Esophagus muscularis mucosa (tissue), 4 donors: Measurements from ENCODE around the gene EFL1. TPM values are rescaled to one million over a fixed set of nuclear protein-coding genes. Genes with fewer than 3 reads are reported as not detected.
A peak's percentile ranks its signal among the peaks of the same experiment; 100 is the strongest.

ENCODE experiments used
- DNase-seq: peaks from one replicate; pipeline ENCODE4 v3.0.0-alpha.2; 2017; ENCODE audit errors: extremely low spot score
- H3K27ac ChIP-seq, 4 donors: fragments of 200-600 bp; sonication (generic); replicated peaks in 1 of 4; 1 replicate in 3 of 4; 2 replicates in 1 of 4; pipeline ENCODE4 v1.5.1; 2016 to 2019; ENCODE audit warnings: mild to moderate bottlenecking in 1 of 4
- H3K27me3 ChIP-seq, 4 donors: fragments of 200-600 bp; sonication (generic); one replicate each; pipeline versions ENCODE4 v1.5.1 to v1.6.0; 2016 to 2019
- H3K36me3 ChIP-seq, 4 donors: fragments of 200-600 bp; sonication (generic); one replicate each; pipeline ENCODE4 v1.5.1; 2016 to 2019
- H3K4me1 ChIP-seq, 4 donors: fragments of 200-600 bp; sonication (generic); one replicate each; pipeline ENCODE4 v1.5.1; 2016 to 2019
- H3K4me3 ChIP-seq, 4 donors: fragments of 200-600 bp; sonication (generic); 1 replicate in 2 of 4; 2 replicates in 2 of 4; pipeline ENCODE4 v1.5.1; 2016 to 2019; ENCODE audit warnings: mild to moderate bottlenecking in 4 of 4, moderate library complexity in 1 of 4
- H3K9me3 ChIP-seq, 4 donors: fragments of 200-600 bp; sonication (generic); 1 replicate in 3 of 4; 2 replicates in 1 of 4; pipeline ENCODE4 v1.5.1; 2016 to 2019
- EP300 ChIP-seq: sonication (generic); formaldehyde crosslinking; IDR thresholded peaks from one replicate; pipeline ENCODE4 v1.6.1; 2017; ENCODE audit warnings: antibody characterized with exemption
- POLR2A ChIP-seq: fragments of 450-650 bp; IDR thresholded peaks from one replicate; pipeline ENCODE4 v1.6.1; 2017; ENCODE audit warnings: antibody characterized with exemption, moderate library complexity, mild to moderate bottlenecking, low read depth
- POLR2AphosphoS5 ChIP-seq, 2 donors: sonication (generic); formaldehyde crosslinking; IDR thresholded peaks; one replicate each; pipeline ENCODE4 v1.6.1; 2017; ENCODE audit warnings: antibody characterized with exemption in 2 of 2
- WGBS: methylation state at CpG from one replicate; pipeline ENCODE4 v1.1.5; 2018; 5-methylcytosine and 5-hydroxymethylcytosine counted together
- intact Hi-C: fragments of 100-400 bp; cut with DNase I; formaldehyde crosslinking; loops from one replicate; pipeline ENCODE4 v1.15.1; 2023
- total RNA-seq, 4 donors: library from RNA; depleted of rRNA; stranded (reverse); fragments of >200 nt; gene quantifications; one replicate each; pipeline versions ENCODE4 v1.1.0 to v1.2.1, GENCODE V29; 2016
- TF ChIP-seq, protein P1 (sequence below), 3 experiments: fragments of 200-600 bp in 2 of 3; fragments of 450-650 bp in 1 of 3; sonication (generic) in 2 of 3; IDR thresholded peaks; one replicate each; pipeline ENCODE4 v1.5.1; 2017 to 2019; ENCODE audit warnings: antibody characterized with exemption in 3 of 3, mild to moderate bottlenecking in 2 of 3, moderate library complexity in 1 of 3

The EFL1 gene
- total RNA-seq, 4 donors from 2014 or later = 13.0 to 17.4 (median 13.2) TPM

DNA sequence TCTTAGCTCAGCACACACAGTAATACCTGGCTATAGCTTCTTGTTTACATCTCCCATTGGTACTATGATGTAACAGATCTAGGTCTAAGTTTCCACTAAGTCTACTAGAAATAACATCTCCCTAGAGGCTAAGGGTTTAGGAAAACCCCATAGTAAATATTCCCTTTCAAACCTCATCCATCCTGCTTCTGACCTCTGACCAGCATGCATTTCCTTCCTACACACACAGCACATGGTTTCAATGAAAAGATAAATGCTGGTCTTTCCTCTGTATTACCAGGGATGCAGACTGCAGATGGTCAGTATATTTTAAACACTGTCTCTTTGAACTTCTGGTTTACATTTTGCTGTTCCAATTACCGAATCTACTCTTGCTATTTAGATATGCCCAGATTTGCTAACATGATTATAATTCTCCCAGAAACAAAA is 96.6 kb downstream of the EFL1 start:
- WGBS = 60% methylated on average over 1 of the region's 1 CpG
- DNase-seq = no peak
- H3K27me3 ChIP-seq = no peaks in the 10 kb centered on the region
- intact Hi-C loops = no loop called here
- H3K36me3 ChIP-seq = peaks cover 8 to 27% (median 20%) of the 10 kb centered on the region in 4 donors
- no peaks in the 10 kb centered on the region for H3K4me1 ChIP-seq
- TF ChIP-seq POLR2AphosphoS5 (IDR thresholded peaks at IDR 0.05) = no peak
- TF ChIP-seq, protein P1, sequence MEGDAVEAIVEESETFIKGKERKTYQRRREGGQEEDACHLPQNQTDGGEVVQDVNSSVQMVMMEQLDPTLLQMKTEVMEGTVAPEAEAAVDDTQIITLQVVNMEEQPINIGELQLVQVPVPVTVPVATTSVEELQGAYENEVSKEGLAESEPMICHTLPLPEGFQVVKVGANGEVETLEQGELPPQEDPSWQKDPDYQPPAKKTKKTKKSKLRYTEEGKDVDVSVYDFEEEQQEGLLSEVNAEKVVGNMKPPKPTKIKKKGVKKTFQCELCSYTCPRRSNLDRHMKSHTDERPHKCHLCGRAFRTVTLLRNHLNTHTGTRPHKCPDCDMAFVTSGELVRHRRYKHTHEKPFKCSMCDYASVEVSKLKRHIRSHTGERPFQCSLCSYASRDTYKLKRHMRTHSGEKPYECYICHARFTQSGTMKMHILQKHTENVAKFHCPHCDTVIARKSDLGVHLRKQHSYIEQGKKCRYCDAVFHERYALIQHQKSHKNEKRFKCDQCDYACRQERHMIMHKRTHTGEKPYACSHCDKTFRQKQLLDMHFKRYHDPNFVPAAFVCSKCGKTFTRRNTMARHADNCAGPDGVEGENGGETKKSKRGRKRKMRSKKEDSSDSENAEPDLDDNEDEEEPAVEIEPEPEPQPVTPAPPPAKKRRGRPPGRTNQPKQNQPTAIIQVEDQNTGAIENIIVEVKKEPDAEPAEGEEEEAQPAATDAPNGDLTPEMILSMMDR (IDR thresholded peaks at IDR 0.05) = no peak
- no peak overlapping the region for H3K4me3 ChIP-seq
- H3K27ac ChIP-seq = no peak overlapping the region
- no peaks in the 10 kb centered on the region for H3K9me3 ChIP-seq

DNA sequence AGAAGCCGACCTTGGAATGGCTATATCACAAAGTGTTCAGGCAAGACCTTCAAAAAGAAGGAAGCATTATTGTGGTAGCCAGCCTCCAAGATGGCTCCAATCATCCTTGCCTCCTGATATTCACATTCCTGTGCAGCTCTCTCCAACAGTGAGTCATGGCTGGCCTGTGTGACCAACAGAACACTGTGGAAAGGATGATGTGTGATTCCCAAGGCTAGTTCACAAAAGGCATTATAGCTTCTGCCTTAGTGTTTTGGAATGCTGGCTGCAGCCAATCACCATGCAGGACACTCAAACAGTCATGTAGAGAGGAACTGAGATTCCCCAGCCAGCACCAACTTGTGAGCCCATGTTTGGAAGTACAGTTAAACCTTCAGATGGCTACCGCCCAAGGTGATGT is 102.6 kb downstream of the EFL1 start:
- TF ChIP-seq EP300 = no peak
- no peak for TF ChIP-seq POLR2AphosphoS5 (IDR thresholded peaks at IDR 0.05)
- TF ChIP-seq, protein P1 (IDR thresholded peaks at IDR 0.05) = no peak
- TF ChIP-seq POLR2A = no peak
- H3K27ac ChIP-seq = no peak overlapping the region
- no peak for DNase-seq

DNA sequence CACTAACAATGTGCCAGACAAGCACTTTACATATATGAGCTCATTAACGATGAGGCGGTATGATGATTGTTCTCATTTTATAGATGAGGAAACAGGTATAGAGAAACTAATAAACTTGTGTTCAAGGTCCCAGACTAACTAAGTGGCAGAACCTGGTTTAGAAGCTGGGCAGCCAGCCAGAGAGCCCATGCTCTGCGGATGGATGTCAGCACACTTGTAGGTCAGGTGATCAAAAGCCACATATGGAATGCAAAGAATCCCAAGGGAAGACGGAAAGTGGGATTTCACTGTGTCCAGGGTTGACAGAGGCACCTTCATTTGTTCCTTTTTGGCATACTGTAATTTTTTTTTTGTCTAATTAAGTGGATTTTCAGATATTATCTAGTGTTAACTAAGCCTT is 103.7 kb downstream of the EFL1 start:
- H3K27me3 ChIP-seq = no peaks in the 10 kb centered on the region
- no peak overlapping the region for H3K27ac ChIP-seq
- H3K4me3 ChIP-seq = no peak overlapping the region
- H3K36me3 ChIP-seq = peaks cover 8 to 56% (median 36%) of the 10 kb centered on the region in 4 donors
- TF ChIP-seq, protein P1 (IDR thresholded peaks at IDR 0.05) = no peak
- TF ChIP-seq EP300 (no peak), POLR2AphosphoS5 (IDR thresholded peaks at IDR 0.05) (no peak), POLR2A (no peak)
- peaks cover 0 to 5% (median 0%) of the 10 kb centered on the region in 4 donors for H3K4me1 ChIP-seq
- no peaks in the 10 kb centered on the region for H3K9me3 ChIP-seq
- intact Hi-C loops = no loop called here
- DNase-seq = no peak
- WGBS = 90% methylated on average over 4 of the region's 4 CpGs

More for the DNA sequence above, 102.6 kb downstream of the EFL1 start:
- Histone ChIP-seq H3K9me3 (no peaks in the 10 kb centered on the region), H3K27me3 (no peaks in the 10 kb centered on the region), H3K36me3 (peaks cover 8 to 53% (median 35%) of the 10 kb centered on the region in 4 donors), H3K4me3 (no peak overlapping the region), H3K4me1 (peaks cover 0 to 5% (median 0%) of the 10 kb centered on the region in 4 donors)
- intact Hi-C loops = no loop called here
- whole genome bisulfite sequencing = 91% methylated on average over 2 of the region's 2 CpGs

DNA sequence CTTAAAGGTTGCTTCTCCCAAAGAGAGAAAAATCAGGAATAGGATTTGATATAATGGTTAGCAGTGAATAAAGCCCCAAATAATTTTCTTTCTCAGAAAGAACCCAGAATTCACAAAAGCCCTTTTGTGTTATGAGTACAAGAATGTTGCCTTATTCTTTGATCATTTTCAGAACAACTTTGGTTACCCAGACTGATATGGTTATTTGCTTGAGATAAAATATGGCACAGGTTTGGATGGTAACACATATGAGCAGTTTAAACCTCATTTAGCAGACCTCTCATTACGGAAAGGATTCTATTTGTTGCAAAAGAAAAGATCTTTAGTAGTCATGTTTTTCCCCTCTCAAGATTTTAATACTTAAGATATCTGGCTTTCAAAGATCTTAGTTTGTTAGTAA is 111.9 kb downstream of the EFL1 start:
- Histone ChIP-seq H3K4me3 (no peak overlapping the region), H3K27me3 (no peaks in the 10 kb centered on the region), H3K9me3 (no peaks in the 10 kb centered on the region), H3K36me3 (peaks cover 0 to 26% (median 18%) of the 10 kb centered on the region in 4 donors), H3K4me1 (peaks cover 0 to 9% (median 0%) of the 10 kb centered on the region in 4 donors), H3K27ac (no peak overlapping the region)
- intact Hi-C loops = no loop called here
- WGBS = 97% methylated on average over 1 of the region's 1 CpG
- TF ChIP-seq, protein P1 (IDR thresholded peaks at IDR 0.05) = no peak
- TF ChIP-seq POLR2AphosphoS5 (IDR thresholded peaks at IDR 0.05) (no peak), POLR2A (no peak), EP300 (no peak)
- no peak for DNase-seq

DNA sequence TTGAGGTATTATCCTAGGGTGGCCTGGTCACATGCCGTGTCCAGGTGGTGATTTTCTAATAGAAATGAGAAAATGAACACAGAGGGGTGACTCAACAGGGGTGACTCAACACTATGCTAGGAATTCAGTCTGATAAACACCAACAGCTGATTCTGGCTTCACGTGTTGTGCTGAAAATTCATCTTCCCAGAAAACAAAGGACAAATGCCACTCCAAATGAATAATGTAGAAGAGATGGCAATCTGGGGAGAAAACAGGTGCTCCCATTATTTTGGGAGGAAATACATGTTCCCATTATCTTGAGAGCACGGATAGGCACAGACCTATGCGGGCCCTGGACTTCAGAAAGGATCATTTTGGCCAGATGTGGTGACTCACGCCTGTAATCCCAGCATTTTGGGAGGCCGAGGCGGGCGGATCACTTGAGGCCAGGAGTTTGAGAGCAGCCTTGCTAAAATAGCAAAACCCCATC is 115.5 kb downstream of the EFL1 start:
- no peaks in the 10 kb centered on the region for H3K9me3 ChIP-seq
- no peak for TF ChIP-seq EP300
- TF ChIP-seq, protein P1 (IDR thresholded peaks at IDR 0.05) = no peak
- peak in 1 of 2 donors; percentile 36 for TF ChIP-seq POLR2AphosphoS5 (IDR thresholded peaks at IDR 0.05)
- TF ChIP-seq POLR2A = no peak
- no peak overlapping the region for H3K4me3 ChIP-seq
- H3K36me3 ChIP-seq = peaks cover 0 to 21% (median 17%) of the 10 kb centered on the region in 4 donors
- intact Hi-C loops = no loop called here
- H3K4me1 ChIP-seq = peaks cover 0 to 9% (median 0%) of the 10 kb centered on the region in 4 donors
- no peaks in the 10 kb centered on the region for H3K27me3 ChIP-seq
- no peak for DNase-seq
- WGBS = 74% methylated on average over 8 of the region's 8 CpGs
- no peak overlapping the region for H3K27ac ChIP-seq
